Activated CD4-positive, CD25-positive, alpha-beta regulatory T cell treated with anti-CD3 and anti-CD28 coated beads, Interleukin-2, amount 50 U/mL, for 72 hours (primary cell): ENCODE results near the gene EMC10.
"Not testable (repeated sequence)": the region's sequence is repeated elsewhere in the genome, so short reads cannot be mapped to it uniquely, and the experiment has no call there.

Experiments
- DNase-seq: peaks from one replicate; pipeline ENCODE4 v3.0.0; 2021

Gene EMC10

DNA sequence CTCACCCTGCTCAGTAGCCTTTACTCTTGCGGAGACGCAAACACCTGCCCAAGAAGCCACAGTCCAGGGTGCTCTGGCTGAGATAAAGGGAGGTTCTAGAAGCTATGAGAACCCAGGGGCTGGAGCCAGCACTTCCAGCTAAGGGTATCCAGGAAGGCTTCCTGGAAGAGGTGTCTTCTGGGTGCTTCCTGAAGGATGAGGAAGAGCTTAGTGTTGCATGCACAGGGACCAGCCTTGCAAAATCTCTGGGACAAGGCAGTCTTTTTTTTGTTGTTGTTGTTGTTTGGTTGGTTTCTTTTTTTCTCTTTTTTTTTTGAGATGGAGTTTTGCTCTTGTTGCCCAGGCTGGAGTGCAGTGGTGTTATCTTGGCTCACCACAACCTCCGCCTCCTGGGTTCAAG, 23.1 kb upstream of the EMC10 start:
- DNase-seq, result no peak

DNA sequence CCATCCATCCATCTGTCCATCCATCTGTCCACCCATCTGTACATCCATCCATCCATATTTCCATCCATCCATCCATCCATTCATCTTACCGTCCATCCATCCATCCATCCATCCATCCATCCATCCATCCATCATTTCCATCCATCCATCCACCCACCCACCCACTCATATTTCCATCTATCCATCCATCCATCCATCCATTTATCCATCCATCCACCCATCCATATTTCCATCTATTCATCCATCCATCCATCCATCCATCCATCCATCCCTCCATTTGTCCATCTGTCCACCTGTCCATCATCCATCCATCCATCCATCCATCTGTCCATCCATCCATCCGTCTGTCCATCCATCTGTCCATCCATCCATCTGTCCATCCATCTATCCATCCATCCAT, 20.3 kb upstream of the EMC10 start:
- DNase-seq, result no peak

- no peak for DNase-seq
Observed at GRCh38 chr19:50457300-50457699, 19.0 kb upstream of the EMC10 start.

DNA sequence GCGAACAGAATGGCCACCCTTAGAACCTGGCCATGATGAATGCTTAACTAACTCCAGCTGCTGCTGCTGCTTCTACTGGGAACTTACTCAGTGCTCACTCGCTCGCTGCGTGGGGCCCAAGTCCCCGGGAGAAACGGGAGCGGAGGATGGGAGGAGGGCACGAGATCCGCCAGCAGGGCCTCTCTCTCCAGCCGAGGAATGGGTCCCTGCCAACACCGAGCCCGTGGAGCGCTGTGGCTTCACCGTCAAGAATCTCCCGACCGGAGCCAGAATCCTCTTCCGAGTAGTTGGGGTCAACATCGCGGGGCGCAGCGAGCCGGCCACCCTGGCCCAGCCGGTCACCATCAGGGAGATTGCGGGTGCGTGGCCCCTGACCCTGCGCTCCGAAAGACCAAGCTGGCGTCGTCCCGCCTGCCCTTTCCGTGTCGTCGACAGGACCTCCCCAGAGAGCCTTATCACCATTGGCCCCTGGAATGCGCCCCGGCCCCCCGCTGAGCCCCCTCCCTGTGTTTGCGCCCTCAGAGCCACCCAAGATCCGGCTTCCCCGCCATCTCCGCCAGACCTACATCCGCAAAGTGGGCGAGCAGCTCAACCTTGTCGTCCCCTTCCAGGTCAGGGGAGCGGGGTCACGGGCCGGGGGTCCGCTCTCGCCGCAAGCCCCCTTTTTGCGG, 17.8 kb upstream of the EMC10 start:
- no peak for DNase-seq

DNA sequence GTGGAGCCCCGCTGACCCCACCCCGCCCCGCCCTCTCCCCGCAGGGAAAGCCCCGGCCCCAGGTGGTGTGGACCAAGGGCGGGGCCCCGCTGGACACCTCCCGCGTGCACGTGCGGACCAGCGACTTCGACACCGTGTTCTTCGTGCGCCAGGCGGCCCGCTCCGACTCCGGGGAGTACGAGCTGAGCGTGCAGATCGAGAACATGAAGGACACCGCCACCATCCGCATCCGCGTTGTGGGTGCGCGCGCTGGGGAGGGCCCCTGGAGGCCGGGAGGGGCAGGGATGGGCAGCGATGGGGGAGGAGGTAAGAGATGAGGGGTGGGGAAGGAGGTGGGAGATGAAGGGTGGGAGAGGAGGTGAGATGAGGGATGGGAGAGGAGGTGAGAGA, 17.2 kb upstream of the EMC10 start:
- no peak for DNase-seq

GRCh38 chr19:50459638-50460037, 16.7 kb upstream of the EMC10 start:
- no peak for DNase-seq

DNA sequence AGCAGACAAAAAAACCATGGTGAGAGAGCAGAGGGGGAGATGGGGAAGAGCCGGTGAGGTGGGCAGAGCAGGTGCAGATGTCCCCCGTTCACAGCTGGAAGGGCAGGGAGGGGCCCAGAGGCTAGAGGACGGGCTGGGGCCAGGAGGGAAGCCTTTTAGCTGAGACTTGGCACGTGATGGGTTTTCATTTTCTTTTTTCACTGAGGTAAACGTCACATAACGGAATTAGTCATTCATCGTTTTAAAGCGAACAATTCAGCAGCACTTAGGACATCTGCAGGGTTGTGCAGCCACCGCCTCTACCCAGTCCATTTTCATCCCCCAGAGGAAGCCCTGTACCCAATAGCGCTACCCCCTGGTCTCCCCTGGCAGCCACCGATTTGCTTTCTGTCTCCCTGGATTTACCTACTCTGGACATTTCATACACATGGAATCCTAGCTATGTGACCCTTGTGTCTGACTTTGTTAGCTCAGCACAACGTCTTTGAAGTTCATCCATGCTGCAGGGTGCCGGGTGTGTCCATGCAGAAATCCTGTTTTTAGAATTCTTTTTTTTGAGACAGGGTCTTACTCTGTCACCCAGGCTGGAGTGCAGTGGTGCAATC, 16.0 kb upstream of the EMC10 start:
- no peak for DNase-seq

- peak; percentile 60 for DNase-seq
Observed at GRCh38 chr19:50461066-50461875, 15.0 kb upstream of the EMC10 start.

GRCh38 chr19:50462970-50463369, 13.3 kb upstream of the EMC10 start:
- DNase-seq, result no peak

- no peak for DNase-seq
Observed at GRCh38 chr19:50464348-50464747, 12.0 kb upstream of the EMC10 start.

- no peak for DNase-seq
Observed at GRCh38 chr19:50465000-50465399, 11.3 kb upstream of the EMC10 start.

DNA sequence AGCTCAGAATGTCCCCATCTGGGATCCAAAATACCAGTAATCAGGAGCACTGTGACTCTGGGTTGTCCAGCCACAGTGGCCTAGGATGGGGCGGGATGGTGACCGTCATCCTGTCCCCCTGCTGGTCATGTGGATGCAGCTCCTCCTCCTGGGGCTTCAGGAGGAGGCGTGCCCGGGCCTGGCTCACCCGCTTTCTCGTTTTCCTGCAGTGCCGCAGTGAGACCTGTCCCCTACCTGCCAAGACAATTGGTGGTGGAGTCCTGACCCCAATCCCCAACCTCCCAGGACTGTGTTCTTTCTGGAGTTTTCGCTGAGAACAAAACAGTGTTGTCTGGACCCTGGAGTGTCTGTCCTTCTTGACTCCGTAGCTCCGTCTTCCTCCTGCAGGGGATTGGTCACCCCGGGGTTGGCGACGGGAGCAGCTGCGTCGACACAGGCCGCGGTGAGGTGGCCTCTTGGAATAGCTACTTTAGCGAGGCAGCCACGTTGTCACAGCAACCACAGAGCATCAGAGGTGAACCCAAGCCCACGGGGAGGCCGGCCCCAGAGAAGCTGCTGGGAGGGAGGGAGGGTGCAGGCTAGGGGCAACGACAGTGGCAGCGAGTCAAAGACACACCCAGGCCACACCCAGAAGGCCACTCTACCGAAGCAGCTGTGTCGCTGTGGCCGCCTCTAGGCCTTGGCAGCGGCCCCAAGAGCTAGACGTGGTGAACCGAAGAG, 10.2 kb upstream of the EMC10 start:
- DNase-seq, result no peak

GRCh38 chr19:50466706-50467039, 9.6 kb upstream of the EMC10 start:
- DNase-seq, result no peak

GRCh38 chr19:50467566-50467965, 8.7 kb upstream of the EMC10 start:
- DNase-seq, result no peak

GRCh38 chr19:50468818-50469217, 7.5 kb upstream of the EMC10 start:
- no peak for DNase-seq

- DNase-seq, result not testable (repeated sequence)
Observed at GRCh38 chr19:50473336-50473735, 3.0 kb upstream of the EMC10 start.

DNA sequence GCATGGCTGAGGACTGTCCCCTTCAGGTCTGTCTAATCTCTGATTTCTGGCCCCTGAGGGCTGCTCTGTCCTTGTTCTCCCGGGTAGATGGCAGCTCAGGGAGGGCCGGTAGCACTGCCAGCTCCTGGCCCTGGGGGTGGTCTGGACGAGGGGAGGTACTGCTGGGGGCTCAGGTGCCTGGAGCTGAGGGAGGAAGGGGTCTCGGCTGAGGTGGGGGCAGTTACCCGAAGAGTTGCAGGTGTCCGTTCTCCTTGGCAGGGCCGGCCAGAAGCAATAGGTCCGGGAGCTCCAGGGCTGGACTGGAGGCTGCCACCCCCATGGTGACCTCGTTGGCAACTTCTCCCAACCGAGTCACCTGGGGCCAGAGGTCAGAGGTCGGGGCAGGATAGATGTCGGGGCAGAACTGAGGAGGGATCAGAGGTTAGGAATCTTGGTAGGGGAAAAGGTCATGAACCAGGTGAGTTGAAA, 1.2 kb upstream of the EMC10 start:
- DNase-seq, result no peak

DNA sequence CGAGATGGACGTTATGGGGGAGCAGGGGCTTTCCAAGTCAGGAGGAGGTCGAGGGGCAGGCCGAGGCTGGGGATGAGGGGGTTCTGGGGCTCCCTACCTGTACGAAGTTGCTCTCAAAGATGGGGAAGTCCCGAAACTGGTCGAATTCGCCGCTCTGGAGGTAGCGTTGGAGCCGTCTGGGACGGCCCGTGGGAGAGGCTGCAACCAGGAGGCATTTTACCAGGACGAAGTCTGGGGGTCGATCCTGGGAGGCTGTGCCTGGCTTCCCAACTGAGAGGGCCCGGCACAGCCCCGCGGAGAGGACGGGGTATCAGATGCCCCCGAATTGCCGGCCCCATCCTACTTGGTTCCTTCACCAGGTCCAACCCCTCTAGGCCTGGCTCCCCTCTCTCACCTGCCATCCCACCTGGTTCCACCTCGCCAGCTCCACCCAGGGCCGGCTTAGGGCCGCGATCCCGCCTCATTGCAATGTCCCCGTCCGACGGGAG, 527 bp upstream of the EMC10 start:
- no peak for DNase-seq

- no peak for DNase-seq
Observed at GRCh38 chr19:50476907-50477238, 566 bp downstream of the EMC10 start.

DNA sequence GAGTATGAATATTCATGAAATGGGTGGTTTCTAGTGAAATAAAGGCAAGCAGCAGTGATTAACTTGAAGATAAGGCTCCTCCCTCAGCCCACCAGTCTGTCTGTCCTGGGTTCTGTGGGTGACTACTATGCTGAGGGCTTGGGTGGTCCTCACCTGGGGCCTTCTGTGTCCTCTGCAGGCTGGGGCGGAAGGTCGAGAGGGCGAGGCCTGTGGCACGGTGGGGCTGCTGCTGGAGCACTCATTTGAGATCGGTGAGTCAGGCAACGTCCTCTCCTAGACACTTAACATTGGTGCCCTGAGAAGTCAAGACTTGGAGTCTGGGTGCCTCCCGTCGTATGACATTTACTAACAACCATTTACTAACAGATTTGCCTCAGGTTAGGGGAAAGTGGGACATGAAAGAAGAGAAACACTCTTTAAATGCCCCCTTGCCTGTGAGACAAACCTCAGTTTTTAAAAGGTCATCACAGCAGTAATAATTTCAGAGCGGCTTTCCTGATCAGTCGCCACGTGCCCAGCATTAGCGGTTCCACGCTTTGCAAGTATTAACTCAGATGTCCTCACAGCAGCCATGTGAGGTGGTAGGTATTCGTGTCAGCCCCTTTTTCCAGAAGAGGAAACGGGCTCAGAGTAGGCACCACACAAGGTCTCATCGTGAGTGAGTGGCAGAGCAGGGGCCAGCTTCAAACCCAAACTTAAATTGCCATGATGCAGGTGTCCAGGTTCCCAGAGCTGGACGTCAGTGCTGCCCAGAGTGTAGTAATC, 1.6 kb downstream of the EMC10 start:
- no peak for DNase-seq

GRCh38 chr19:50478901-50479715, 2.8 kb downstream of the EMC10 start:
- no peak for DNase-seq

DNA sequence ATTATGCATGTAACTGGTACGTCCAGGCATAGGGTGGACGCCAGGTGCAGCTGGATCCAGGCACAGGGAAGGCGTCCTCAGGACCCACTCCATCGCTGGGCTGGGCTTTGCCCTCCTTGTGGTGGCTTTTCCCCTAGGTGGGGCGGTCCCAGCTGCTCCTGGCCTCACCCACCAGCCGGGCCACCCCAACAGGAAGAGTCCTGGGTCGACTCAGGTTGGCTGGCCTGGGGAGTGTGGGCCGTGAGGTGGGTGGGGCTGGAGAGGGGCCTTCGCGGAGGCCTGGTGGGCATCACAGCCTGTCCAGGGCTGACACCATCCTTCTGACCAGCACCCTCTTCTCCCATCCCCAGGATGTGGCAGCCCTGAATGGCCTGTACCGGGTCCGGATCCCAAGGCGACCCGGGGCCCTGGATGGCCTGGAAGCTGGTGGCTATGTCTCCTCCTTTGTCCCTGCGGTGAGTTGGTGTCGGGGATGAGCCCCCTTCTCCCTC, 3.5 kb downstream of the EMC10 start:
- DNase-seq, result no peak
